GM21367 (cell line): Measurements from ENCODE around the gene ZNF616.
"Not testable (repeated sequence)": the region's sequence is repeated elsewhere in the genome, so short reads cannot be mapped to it uniquely, and the experiment has no call there.

Experiments used
- ATAC-seq: cut with Tn5 transposase; IDR thresholded peaks from one replicate; pipeline ENCODE4 v1.9.1; 2021; ENCODE audit not compliant: unreplicated experiment

The ZNF616 gene

DNA sequence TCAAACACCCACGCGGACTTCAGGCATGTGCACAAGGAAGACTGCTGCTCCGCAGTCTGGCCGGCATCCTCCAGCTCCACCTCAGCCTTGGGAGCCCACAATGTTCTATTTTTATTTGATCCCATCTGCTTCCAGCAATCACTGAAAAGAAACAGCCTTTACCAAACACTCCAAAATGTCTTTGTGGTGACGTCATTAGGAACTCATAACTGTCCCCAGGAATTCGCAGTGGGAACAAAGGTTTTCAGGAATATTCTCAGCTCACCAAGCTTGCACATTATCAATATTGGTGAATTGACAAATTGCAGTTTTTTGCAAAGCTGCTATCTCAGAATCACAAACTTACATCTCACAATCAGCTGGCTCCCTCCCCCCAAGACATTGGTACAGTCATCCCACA, 29.0 kb downstream of the ZNF616 start:
- no peak for ATAC-seq

DNA sequence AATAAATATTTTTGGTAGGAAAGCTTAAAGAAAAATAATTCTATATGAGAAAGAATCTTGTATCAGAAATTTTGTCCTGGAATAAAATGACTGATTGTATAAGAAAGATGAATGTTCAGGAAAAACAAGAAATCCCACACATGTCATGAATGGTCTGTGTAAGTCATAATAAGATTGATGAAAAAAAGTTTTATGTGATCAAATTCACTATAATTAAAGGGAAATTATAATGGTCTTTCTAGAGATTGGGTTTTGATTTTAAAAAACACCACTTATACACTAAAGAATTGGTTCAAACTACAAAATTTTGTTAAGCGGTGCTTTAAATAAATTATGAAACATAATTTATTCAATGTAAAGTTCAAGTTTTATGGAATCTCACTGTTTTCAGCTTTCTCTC, 37.0 kb downstream of the ZNF616 start:
- no peak for ATAC-seq

DNA sequence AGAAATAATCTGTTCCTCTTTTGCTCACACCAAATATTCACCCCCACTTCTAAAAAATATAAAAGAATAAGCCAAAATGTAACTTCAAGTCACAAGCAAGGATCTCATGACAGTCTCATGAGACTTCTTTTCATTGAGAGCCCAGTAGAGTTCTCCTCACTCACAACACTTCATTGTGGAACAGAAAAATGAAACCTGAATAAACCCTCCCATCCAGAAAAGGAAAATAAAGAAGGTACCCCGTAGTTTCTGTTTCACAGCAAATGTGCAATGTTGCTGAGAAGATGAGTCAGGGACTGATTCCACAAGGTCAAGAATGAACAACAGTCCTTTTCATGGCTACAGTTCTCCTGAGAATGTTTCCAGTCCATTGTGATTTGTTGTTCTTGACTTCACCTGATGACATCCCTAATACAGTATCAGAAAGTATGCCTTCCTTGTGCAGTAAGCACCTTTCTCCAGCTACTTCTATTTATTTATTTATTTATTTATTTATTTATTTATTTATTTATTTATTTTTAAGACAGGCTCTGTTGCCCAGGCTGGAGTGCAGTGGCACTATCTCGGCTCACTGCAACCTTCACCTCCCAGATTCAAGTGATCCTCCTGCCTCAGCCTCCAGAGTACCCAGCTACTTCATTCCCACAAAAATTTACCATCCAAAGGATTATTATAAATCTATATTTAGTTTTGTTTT, 37.7 kb downstream of the ZNF616 start:
- ATAC-seq = no peak

DNA sequence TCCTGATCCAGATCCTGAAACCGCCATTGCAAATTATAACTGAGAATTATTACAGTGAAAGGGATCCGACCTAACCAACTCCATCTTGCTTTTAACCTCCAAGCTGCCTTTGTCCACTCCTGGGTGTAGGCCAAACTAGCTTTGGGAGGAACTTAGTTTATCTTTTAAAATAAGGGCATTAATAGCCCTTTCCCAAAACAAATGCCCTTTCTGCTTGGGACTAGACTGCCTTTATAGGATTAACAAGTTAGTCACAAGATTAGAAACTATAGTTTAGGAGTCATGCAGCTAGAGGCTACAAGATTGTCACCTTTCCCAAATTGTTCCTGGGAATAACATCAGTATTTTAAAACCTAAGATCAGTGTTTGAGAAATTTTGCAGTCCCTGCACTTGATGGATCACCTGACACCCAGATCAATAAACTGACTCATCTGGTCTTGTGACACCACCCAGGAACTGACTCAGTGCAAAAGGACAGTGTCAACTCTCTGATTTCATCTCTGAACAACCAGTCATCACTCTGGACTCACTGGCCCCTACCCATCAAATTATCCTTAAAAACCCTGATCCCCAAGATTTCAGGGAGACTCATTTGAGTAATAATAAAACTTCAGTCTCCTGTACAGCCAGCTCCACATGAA, 40.1 kb downstream of the ZNF616 start:
- no peak for ATAC-seq

DNA sequence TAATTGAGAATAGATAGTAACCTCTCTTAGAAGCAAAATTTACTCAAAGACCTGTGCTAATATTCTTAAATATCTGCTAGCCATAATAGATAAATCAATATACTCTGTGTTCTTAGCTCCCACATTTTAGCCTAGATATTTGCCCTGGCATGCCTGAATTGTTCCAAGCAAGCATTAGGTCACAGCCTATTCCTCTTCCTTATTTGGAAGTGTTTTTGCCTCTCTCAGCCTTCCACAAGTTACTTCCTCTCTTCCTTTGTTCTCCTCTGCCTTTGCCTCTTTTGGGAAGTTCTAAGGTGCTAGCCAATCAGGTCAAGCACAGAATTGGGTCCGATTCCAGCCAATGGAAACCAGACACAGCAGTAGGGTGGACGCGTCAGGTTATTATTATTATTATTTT, 43.3 kb downstream of the ZNF616 start:
- ATAC-seq = not testable (repeated sequence)

DNA sequence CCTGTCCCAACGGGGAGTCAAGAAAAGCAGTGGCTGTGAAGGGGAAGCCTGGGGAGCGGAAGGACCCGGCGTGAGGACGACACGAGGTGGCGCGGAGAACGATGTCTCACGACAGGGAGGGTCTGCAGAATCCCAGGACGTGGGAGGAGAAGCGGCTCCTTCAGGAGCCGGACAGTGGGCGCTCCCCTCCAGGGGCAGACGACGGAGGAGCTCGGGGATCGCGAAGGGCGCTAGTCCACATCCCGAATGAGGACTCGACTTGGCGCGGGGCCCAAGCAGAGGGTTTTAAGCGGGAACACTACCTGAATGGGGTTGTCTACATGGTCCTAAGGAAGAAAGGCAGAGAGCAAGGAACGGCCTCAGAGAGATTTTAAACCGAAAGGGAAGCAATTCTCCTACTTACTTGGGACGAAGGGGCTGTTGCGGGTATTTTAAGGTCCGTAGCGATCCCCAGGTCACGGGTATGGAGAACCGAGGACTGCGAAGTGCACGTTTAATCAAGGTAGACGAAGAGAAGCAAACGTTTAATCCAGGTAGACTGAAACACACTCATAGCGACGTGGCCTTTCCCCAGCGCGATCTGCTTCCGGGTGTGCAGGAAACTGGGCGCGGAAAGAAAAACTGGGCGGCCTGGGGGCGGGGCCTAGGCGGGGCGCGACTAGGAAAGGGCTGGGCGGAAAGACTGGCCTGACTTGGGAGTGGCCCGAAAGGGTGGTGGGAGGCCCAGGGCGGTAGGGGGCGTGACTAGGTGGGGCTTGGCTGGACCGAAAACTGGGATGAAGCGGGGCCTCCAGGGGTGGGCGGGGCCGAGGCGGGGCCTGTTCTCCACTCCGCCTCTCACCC, 44.3 kb downstream of the ZNF616 start, which contains the start of gene ZNF841:
Gene ZNF841, minus strand, starts transcription at position 594 of the 843 bp plus-strand sequence. CDS start 10,964 bp downstream, outside the sequence.
- peak; percentile 53 for ATAC-seq

DNA sequence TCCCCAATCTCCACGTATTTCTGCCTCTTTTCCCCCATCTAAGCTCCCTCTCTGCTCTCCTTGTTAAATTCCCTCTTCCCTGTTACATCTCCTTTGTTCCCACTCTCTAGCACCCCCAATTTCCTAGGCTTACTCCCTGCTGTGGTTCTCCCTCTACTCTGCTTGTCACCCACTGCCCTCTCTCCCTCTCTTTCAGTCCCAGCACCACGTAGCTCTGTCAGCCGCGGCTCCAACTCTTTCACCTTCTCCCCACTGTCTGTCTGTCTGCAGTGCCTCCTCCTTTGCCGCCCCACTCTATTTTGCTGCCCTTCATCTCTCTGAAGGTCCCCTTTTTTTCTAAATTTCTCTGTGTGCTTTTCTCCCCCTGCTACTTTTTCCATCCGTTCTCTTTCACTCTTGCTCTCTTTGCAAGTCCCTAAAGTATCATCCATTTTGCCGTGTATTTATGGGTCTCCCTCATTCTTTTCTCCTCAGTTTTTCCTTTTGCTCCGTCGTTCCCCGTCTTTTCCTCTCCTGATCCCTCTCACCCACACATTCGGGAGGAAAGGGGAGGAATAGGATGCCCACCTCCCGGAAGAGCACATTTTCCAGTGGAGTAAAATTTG, 45.1 kb downstream of the ZNF616 start:
- ATAC-seq = no peak

DNA sequence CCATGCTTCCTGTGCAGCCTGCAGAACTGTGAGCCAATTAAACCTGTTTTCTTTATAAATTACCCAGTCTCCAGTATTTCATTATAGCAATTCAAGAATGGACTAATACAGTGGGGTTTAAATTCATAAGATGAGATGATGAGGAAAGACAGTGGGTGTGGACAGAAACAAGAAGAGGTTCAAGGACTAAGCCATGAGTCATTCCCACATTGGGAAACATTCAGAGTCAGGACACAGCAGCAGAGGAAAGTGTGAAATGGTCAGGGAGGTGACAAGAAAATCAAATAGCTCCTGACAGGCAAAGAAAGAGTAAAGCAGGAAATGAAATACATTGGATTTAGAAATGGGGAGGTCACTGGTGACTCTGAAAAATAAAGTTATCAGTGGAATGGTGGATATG, 53.3 kb downstream of the ZNF616 start:
- no peak for ATAC-seq

DNA sequence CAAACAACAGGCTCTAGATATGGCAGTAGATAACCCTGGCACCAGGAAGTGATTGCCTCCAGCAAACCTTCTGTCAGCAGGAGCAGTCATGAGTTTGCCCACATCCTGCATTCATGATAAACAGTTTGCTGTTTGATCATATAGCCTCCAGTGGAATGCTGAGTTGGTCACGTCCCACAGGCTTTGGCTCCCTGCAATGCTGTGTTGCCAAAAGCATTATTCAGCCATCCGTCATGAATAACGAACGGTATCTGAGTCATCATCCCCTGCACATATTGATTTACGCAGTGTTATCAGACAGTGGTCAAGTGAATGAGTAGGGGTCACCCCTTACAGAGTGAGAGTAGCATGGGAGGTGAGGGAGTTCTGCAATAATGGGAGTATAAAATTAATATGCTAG, 69.2 kb downstream of the ZNF616 start:
- ATAC-seq = no peak

DNA sequence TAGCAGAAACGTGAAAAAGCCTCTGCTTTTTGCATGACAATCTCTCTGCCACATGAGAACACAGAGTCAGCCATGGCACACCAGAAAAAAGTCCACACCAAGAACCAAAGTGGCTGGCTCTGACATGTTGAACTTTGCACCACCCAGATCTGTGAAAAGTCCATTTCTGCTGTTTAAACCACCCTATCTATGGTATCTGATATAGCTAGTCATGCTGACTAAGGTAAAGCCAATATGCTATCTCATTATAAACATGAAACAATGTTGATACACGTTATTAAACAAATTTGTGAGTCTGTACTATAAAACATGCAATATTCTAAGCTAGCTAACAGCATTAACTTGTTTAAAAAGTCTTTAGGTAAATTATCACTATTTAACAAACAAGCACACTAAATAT, 70.1 kb downstream of the ZNF616 start:
- ATAC-seq = no peak

DNA sequence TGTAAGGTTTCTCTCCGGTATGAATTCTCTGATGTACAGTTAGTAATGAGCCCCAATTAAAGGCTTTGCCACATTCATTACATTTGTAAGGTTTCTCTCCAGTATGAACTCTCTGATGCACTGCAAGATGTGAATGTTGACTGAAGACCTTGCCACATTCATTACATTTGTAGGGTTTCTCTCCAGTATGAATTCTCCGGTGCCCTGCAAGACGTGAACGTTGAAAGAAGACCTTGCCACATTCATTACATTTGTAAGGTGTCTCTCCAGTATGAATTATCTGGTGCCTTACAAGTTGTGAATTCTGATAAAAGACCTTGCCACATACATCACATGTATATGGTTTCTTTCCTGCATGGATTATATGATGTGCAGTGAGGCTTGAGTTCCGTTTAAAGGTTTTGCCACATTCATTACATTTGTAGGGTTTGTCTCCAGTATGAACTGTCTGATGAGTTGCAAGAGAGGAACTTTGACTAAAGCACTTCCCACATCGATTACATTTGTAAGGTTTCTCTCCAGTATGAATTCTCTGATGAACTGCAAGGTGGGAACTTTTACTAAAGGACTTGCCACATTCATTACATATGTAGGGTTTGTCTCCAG, 73.4 kb downstream of the ZNF616 start:
- no peak for ATAC-seq

DNA sequence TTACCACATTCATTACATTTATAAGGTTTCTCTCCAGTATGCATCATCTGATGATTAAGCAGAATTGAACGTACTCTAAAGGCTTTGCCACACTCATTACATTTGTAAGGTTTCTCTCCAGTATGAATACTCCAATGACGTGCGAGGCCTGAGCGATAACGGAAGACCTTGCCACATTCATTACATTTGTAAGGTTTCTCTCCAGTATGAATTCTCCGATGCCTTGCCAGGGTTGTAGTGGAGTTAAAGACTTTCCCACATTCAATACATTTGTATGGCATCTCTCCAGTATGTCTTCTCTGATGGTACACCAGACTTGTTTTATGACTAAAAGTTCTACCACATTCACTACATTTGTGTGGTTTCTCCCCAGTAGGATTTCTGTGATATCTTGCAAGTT, 74.3 kb downstream of the ZNF616 start:
- no peak for ATAC-seq
